Neural cell (in vitro differentiated cells): Measurements from ENCODE around the gene EPHA5.

Experiments
- CTCF ChIP-seq: fragments of 450-650 bp; IDR thresholded peaks from 2 replicates; pipeline ENCODE4 v1.5.1; 2014; ENCODE audit warnings: antibody characterized with exemption, mild to moderate bottlenecking, moderate library complexity; ENCODE audit not compliant: poor library complexity, severe bottlenecking
- POLR2AphosphoS5 ChIP-seq: IDR thresholded peaks from 2 replicates; pipeline ENCODE4 v1.6.1; 2012

GRCh38 chr4:65296246-65296645 lies 374.0 kb downstream of the EPHA5 start:
- TF ChIP-seq POLR2AphosphoS5: peak; percentile 73
- TF ChIP-seq CTCF: no peak
